NCI-H460 (cell line): ENCODE measurements around the gene MAPK11. TPM values are rescaled to one million over a fixed set of nuclear protein-coding genes. Genes with fewer than 3 reads are reported as not detected.

Source experiments
- DNase-seq: peaks from one replicate; pipeline ENCODE4 v3.0.0-alpha.2; 2016; ENCODE audit warnings: low read depth; ENCODE audit errors: extremely low read depth
- total RNA-seq: library from RNA; depleted of rRNA; stranded (reverse); fragments of >200 nt; shearing (Covaris generic); gene quantifications from 2 replicates; pipeline ENCODE4 v1.2.3, GENCODE V29; 2014

Gene MAPK11
- total RNA-seq, 1 experiment from 2014 or later: 1.3 TPM

GRCh38 chr22:50251477-50252081 lies 18.6 kb downstream of the MAPK11 start:
- no peak for DNase-seq

GRCh38 chr22:50250555-50251476 lies 19.4 kb downstream of the MAPK11 start, which contains the start of gene HDAC10:
Gene HDAC10 (minus strand): TSS chr22:50251265. CDS start chr22:50251032, 233 bp downstream.
- DNase-seq: peak; percentile 54

DNA sequence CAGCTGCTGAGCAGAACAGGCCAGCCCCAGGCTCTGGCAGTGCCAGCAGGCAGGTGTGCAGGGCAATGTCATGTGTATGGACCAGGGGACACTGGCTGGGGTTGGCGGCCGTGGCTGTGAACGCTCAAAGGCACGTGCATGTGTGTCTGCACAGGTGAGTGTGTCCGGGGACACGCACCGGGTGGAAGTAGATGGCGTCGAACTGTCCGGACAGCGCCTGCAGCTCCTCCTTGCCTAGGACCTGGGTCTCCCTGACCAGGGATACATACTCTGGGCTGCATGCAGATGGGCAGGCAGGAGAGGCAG lies 20.0 kb downstream of the MAPK11 start:
- no peak for DNase-seq

GRCh38 chr22:50249341-50250248 lies 20.6 kb downstream of the MAPK11 start:
- DNase-seq: no peak

DNA sequence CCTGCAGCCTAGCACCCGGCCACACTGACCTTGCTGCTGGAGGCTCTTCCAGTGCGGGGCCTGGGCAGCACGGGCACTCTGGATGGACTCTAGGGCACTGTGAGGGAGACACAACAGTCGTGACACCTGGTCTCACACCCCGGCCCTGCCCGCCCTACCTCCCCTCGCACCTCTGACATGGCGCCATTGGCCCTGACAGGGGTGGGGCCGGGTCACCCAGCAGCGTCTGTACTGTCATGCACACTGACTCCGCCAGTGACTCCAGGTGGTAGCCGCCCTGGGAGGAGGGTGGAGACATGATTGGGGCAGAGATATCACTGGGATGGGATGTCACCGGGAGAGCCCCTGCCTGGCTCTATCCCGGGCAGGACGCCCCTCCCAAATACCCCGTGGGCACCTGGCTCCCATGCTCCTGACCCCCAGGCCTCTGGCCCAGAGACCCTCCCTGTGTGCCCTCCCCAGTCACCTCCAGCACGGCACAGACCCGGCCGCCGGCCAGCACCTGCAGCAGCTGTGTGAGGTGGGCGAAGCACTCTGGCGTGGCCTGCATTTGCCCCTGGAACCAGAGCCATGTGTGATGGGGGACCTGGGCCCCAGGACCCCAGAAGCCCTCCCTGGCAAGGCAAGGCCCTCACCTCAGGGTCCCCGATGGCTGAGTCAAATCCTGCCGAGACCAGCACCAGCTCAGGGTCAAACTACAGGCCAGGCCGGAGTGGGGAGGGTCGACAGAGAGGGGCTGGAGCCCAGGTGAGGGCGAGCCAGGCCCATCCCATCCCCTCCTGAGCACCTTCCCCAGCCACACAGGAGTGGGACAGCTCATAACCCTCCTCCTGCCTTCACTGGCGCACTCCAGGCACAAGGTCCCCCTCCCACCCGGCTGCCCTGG lies 21.7 kb downstream of the MAPK11 start:
- no peak for DNase-seq

GRCh38 chr22:50247748-50248147 lies 22.4 kb downstream of the MAPK11 start:
- DNase-seq: peak; percentile 65

DNA sequence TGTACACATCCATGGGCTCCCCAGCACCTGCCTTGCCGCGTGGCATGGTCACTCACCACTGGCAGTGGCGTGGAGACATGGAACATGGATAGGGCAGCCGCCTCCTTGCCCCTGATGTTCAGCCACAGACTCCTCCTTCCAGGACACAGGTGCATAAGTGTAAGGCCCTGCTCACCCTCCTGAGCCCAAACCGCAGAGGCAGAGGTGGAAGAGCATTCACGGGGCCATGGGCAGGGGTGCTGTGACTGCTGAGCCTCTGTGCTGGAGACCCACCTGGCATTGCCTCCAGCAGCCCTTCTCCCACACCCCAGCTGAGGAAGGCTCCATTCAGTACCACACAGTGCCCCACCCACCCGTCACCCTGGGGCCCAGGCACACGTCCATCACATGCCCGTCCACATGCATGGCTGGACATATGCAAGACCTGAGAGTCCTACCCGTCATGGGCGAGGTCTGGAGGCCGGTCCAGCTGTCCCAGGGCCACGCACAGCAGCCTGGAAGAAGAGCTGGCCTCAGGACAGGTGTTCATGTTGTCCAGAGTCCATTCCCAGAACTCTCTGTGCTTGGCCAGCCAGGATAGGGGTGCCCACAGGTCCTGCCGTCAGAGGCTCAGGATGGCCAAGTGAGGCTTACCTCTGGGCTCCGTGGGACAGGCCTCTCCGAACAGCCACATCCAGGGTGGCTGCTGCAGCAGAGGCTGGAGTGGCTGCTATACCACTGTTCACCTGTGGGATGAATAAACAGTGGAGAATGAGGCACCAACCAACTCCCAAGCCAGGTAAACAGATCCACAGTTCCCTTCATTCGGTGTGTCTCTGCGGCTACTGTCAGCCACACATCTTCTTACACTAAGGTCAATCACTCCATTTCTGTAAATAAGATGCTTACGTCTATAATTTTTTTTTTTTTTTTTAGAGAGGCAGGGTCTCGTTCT lies 23.7 kb downstream of the MAPK11 start:
- DNase-seq: no peak

DNA sequence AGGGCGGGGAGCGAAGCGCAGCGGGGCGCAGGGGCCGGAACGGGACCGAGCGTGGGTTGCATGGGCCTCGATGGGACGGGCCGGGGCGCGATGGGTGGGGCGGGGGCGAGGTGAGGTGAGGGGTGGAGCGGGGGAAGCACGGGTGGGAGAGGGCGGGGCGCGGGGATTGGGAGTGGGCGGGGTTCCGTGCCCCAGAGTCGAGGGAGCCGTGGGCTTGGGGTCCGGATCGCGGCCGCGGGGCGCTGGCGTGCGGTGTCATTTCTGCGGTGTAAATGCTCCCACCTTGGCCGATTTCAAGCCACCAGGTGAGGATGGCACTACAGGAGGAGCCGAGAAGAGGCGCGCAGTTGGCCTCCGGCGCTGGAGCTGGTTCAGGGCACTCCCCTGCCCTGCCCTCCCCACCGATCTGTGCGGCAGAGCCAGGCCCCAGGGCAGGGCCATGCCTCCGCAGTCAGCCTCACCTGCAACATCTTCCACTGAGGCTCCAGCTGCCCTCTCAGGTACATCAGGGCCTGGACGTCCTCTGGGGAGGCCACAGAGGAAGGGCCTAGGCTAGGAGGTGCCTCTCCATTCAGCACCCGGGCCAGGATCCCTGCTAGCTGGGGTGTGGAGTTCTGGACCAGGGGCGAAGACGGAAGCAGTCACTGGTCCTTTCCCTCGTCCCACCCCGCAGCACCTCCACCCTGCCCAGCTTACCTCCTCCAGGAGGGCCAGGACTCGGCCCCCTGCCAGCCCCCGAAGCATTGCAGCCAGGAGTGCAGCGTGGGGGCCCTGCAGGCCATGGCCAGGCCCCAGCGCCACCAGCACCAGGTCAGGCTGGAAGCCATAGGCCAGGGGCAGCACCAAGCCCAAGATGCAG lies 24.7 kb downstream of the MAPK11 start:
- no peak for DNase-seq

- DNase-seq: peak; percentile 75
Measured at GRCh38 chr22:50244420-50245213, 25.6 kb downstream of the MAPK11 start, which contains the start of gene TUBGCP6. Gene TUBGCP6 (minus strand): TSS chr22:50245023. CDS start chr22:50244459, 564 bp downstream.

- no peak for DNase-seq
Measured at GRCh38 chr22:50243685-50244419, 26.3 kb downstream of the MAPK11 start.

DNA sequence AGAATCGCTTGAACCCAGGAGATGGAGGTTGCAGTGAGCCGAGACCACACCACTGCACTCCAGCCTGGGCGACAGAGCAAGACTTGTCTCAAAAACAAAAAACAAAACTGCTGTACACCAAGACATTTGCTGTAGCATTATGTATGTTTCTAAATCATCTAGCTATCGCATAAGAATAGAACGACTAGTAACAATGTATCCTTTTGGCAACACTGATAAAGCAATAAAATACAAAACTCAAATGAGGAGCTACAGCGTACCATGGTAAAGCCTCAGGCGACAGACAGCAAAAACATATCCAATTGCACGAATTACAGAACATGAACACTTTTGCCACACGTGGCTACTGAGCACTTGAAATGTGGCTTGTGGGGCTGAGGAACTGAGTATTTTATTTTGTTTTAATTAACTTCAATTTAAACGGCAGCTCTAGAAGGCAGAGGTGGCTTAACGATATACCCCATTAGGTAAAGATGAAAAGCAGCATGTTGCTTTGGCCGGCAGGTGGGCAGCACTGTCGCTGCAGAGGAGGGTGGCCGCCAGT lies 27.7 kb downstream of the MAPK11 start:
- DNase-seq: no peak

GRCh38 chr22:50238755-50239154 lies 31.4 kb downstream of the MAPK11 start:
- no peak for DNase-seq

DNA sequence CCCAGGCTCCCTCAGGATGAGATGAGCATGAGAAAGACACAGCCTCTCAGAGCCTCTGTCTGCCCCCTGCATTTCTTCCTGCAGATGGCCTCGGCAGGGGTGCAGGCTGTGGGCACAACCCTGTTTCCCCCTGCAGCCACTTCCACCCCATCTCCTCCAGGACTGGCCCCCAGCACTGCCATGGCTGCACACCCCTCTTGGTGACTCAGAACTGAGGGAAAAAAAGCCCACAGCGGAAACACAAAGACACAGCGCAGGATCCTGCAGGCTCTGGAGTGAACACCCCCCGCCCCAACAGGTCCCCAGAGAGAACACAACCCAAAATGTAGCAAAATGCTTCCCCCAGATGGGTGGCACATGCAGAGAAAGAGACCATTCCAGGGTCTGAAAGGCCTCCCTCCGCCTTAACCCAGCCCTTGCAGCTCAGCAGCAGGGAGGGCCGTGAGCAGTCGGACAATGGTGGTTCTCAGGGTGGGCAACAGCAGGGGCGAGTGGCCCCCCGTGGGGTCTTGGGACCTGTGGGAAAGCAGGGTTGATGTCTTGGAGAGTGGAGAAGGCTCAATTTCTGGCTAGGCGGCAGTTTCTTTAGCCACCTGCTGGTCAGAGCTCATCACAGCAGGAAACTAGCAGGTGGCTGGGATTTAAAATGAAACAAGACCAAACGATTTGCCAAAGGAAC lies 33.3 kb downstream of the MAPK11 start:
- no peak for DNase-seq

DNA sequence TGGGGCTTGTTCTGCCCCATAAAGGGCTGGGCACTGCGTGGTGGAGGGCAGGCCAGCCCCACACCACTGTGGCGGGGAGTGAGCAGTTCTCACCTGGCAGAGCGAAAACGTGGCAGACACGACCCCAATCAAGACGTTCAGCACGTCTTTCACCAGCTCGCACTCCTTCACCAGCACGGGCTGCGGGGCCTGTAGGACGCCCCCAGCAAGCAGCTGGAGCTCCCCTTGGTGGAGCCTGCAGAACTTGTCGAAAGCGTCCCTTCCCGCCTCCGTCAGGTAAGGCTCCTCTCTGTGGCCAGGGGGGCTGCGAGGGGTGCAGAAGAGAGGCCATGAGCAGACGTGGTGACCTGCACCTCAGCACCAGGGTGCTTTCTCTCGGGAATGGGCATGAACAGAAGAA lies 37.0 kb downstream of the MAPK11 start:
- DNase-seq: no peak

GRCh38 chr22:50232481-50233151 lies 37.6 kb downstream of the MAPK11 start:
- DNase-seq: no peak
